Hematopoietic multipotent progenitor cell treated with erythropoietin and hydrocortisone succinate and interleukin-3 and kit ligand, for 8 days (in vitro differentiated cells): ENCODE measurements around the gene ABCA12.
"Not testable (repeated sequence)": the region's sequence is repeated elsewhere in the genome, so short reads cannot be mapped to it uniquely, and the experiment has no call there.

Source experiments
- DNase-seq: peaks from one replicate; pipeline ENCODE4 v3.0.0-alpha.2; 2015

ABCA12 gene

GRCh38 chr2:215138479-215138878, at the start of gene ABCA12:
ABCA12 (minus strand) TSS chr2:215138626; CDS start chr2:215138208, 418 bp downstream.
- DNase-seq: no peak

DNA sequence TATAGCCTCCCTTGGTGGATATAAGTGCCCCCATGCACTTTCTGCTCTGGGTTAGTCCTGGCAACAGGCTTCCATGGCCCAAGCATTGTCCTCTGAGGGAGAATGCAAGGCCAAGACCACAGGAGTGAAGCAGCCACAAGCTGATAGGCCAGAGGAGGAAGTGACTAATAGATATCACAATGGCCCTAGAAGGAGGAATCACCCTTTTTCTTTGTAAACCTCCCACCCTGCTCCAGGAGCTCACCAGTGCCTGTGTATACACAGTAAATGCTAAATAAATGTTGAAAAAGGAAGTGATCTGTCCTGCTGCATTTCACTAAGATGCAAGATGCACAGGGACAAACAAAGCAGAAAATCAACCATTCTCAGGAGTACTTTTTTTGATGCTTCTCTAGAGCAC, 49.7 kb upstream of the ABCA12 start:
- DNase-seq: no peak

DNA sequence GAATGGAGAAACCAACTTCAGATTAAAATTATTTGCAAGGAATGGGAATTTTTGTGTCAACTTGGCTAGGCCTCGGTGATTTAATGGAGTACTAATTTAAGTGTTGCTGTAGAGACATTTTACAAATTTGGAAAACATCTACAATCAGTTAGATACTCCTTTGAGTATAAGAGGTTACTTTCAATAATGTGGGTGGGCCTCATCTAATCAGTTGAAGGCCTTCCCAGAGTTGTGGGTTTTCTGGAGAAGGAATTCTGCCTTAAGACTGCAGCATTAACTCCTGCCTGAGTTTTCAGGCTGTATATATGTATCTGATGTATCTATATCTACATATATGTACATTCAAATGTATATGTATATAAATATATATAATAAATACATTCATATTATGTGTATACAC, 47.6 kb upstream of the ABCA12 start:
- DNase-seq: no peak

- no peak for DNase-seq
These were observed 39.7 kb upstream of the ABCA12 start for GRCh38 chr2:215178121-215178520.

DNA sequence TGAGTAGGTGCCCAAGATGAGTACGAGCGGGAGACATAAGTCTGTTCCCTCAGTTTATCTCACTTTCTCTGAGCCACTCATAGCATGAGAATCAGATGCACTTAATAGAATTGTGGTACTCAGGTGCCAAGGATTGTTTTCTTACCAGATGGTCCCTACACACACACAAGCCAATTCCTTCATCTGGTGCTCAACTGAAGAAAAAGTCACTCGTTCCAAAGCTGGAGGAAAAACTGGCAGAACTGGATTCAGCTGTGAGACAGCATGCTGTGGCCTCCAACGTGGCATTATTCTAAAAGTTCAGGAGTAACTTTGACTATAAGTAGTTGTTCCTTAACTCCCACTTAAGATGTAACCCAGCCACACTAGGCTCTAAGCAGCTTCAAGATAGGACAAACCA, 33.4 kb upstream of the ABCA12 start:
- DNase-seq: no peak

DNA sequence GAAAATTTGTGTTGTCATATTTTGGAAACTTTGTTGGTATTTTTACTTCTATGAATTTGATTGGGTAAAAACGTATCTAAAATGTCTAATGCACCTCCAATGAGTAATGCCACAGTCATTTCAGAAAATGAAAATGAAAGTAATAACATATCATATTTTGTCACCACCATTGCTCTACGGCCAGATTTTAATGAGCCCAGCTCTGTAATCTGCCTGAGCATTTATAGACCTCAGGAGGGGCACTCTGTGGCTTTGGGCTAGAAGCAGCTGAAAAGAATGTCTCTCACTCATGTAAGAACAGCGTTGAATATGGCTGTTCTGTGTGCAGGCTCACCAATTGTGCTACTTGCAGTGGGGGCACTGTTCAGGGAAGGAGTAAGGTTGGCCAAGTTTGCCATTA, 32.7 kb upstream of the ABCA12 start:
- DNase-seq: no peak

DNA sequence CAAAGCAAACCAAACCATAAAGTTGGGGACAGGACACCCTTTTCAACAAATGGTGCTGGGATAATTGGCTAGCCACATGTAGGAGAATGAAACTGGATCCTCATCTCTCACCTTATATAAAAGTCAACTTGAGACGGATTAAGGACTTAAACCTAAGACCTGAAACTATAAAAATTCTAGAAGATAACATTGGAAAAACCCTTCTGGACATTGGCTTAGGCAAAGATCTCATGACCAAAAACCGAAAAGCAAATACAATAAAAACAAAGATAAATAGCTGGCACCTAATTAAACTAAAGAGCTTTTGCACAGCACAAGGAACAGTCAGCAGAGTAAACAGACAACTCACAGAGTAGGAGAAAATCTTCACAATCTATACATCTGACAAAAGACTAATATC, 28.1 kb upstream of the ABCA12 start:
- not testable (repeated sequence) for DNase-seq

- not testable (repeated sequence) for DNase-seq
These were observed 24.9 kb upstream of the ABCA12 start for GRCh38 chr2:215163319-215163718.

DNA sequence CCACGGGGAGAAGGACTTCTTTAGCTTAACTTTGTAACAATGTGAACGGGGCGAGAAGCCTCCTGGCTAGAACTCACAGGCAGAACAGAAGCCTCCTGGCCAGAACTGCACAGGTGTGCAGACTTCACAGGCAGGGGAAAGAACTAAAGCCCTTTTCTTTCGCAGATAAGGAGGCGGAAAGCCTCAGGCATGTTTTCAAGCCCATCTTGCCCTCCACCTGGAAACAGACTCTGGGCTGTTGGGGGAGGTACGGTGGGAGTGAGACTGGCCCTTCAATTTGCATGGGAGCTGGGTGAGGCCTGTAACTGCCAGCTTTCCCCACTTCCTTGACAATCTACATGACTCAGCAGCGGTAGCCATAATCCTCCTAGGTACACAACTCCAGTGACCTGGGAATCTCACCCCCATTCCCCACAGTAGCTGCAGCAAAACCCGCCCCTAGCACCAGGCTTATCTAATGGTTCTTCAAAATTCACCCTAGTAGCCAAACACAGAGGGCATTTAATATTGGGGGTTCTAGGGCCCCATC, 22.9 kb upstream of the ABCA12 start:
- no peak for DNase-seq

- no peak for DNase-seq
These were observed 21.7 kb upstream of the ABCA12 start for GRCh38 chr2:215160081-215160480.

DNA sequence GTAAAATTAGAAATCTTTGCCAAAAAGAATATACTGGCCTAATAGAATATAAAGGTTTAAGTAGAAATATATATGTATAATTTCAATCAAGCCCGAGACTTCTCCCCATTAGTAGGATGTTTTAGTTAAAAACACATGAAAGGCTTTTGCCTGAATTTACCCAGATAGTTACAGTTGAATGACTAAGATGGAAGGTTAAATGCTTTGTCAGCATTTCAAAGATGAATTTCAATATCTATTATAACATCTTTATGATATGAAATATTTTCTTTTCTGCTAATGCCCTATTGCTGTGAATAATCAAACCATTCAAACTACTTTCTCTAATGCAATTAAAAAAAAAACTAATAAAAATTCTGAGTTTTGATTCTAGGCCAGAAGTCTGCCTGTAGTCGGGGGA, 18.0 kb upstream of the ABCA12 start:
- no peak for DNase-seq

DNA sequence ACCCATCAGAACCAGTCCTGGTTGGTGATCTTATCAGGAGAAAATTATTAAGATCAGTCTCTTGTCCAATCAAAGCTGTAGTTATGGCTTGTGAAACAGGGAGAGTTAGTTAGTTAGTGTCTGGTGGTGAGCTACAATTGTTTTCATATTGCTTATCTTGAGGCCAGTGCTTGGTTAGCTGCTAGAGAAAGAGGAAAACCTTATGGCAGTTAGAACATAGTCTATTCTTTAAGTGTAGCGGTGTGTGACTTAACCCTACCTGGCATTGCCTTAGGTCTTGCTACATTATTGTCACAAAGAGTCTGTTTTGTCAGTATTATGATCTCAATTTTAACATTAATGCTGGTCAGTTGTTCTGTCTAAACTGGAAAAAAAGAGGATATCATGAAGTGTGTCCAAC, 11.5 kb upstream of the ABCA12 start:
- no peak for DNase-seq

DNA sequence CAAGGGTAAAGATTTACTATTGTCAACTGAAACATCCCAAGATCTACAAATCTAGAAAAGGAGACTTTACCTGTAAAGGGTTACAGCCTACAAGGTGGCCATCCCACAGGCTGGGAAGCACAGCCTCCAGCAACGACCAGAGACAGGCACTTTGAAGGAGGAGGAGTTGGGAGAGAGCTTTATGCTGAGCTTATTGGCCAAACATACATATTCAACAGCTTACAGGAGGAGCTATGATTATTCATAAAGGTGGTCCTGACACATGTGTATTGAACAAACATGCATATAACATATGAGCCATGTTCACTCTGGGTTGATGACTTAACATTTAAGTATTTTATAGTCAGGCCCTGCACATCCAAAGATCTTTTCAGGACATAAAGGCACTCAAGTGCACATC, 11.1 kb upstream of the ABCA12 start:
- DNase-seq: no peak

DNA sequence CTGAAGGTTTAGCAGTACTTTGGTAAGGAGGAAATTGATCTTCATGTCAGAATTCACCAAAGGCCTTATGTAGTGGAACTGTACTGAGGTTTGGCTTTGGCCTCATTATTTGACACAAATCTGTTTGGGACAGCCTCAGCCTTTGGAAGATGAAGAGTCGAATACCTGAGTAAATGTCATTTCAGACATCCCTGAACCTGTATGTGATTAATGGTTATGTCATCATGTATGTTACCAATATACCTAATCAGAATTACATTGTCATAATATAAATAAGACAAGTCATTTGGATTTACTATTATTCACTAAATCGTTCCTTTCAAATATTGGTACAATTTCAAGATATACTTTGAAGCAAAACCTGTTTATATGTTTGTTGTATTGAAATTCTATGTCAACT, 10.6 kb upstream of the ABCA12 start:
- no peak for DNase-seq

DNA sequence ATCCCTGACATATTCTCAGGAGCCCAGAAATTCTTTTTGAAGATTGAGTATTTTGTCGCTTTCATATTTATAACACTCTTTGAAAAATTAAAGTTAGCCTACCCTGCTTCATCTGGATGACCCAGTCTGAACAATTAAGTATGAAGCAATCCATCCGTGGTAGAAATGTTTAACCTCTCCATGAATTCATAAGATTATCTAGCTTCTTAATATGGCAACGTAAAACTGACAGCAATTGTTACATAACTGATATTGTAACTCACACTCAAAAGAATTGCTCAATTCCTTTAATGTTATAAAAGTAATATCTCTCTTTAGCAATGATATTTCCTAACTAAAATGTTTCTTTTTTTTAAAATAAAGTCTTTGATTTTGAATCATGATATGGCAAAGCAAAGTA, 7.2 kb upstream of the ABCA12 start:
- no peak for DNase-seq

DNA sequence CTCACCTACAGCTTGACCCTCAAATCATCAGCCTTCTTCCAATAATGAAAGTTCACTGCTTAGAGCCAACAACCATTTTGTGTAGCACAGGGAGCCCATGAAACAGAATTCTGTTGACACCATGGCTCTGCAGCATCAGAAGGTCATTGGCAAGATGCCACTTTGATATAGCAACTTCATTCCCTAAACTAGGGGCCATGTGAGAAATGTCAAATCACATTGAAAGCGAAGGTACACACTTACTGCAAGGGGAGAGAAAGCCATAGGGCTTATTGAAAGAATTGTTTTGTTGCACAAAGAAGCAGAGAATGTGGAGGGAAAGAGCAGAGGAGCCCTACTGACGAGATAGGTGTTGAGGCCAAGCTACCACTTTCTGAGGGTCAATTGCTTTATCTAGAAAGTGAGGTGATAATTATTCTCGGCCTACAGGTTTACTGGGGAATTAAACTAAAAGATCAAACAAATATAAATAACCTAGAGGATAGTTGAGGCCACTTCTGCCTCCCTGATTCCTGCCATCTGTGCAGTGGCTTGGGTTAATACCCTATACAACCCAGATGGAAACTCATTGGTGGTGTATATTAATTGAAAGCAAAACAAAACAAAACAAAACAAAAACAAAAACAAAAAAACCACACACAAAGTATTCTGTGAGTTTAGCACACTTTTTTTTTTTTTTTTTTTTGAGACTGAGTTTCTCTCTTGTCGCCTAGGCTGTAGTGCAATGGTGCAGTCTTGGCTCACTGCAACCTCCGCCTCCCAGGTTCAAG, 5.9 kb upstream of the ABCA12 start:
- DNase-seq: no peak

DNA sequence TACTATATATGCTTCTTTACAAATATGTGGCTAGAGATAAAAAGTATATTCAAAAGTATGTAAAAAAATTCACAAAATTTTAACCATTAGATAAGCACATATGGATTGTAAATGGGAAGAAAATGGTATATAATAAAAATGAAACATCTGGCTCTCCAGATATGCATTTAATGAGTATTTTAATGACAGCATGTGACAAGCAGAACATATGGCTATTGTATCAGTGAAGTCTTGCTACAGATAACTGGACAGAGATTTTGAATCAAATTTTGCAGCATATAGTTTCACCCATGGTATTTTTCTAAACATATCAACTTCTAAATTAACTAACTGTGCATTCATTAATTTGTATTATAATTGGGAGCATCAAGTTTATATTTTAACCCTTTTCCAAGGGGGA, 5.0 kb upstream of the ABCA12 start:
- DNase-seq: no peak

DNA sequence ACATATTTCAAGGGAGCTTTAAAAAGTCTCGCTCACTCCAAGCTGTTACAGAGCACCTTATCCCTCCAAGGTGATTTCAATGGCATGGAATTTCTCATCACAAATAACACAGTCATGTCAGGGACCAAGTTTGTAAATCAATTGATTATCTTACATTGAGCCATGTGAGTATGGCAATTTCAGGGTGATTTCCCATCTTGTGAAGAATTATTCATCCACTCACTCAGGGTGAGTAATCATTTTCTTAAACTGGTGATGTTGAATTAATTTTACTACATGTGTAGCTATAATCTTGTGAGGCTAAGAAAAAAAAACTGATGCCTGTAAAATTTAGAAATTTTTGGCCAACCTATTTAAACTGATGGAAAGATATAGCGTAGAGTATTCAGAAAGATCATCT, 3.3 kb upstream of the ABCA12 start:
- no peak for DNase-seq

DNA sequence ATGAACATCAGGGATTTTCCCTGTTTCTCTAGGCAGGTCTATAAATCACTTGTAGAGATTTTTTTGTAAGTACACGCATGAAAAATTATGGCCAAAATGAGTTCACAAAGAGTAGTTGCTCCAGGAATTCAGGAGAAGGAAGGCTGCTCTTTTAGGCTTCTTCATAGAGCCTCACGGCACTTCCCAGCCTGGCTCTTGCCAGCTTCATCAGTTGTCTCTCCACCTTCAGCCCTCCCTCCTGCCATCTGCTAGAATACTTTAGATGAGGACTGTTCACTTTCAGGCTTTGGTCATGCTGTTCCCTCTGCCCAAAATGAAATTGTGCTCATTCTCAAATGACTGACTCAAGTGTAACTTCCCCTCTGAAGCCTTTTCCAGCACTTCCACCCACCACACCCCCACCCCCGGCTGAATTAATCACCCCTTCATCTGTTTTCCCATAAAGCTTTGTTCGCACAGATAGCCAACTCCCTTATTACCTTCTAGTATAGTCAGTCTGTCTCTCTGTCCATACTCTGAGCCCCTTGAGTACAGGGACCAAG, 1.8 kb upstream of the ABCA12 start:
- no peak for DNase-seq

DNA sequence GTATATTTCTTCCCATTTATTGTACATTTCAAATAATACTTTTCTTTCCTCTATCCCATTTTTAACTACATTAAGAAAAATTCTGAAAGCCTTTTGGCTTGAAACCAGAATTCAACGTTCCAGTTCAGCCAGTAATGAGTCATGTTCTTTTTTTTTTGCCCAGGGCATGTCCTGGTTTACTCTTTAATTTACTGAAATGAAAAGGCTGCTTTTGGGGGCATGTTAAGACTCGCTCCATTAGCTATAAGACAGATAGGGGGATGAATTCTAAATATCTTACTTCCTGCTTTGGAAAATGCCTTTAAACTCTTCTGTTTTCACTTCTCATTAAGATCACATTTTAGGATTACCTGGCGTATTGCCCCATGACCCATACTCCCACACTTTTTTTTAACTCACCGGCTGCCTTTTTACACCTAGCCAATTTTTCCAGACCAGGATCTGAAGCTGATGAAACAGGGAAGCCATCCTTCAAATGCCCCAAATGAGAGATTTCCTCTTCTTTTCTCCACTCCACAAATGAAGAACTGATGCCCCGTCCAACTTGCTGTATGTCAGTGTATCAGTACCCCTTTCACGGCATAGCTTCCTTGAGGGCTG, 585 bp downstream of the ABCA12 start:
- no peak for DNase-seq

DNA sequence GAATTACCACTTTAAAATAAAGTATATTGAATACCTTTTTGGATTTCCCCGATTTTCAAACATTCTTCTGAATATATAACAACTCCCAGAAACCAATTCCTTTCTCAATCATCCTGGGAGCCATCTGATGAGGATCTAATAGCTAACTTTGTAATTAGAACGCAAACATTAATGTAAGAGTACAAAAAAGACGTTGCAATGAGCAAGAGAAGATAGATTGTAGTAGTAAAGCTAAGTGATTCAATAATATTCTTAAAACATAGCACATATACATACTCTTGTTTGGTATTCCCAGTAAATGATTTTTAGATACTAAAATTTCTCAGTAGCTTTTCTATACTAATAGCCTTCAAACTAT, 1.1 kb downstream of the ABCA12 start:
- DNase-seq: no peak

- no peak for DNase-seq
These were observed 1.6 kb downstream of the ABCA12 start for GRCh38 chr2:215136669-215137328.

- DNase-seq: no peak
These were observed 18.0 kb downstream of the ABCA12 start for GRCh38 chr2:215120401-215120800.

DNA sequence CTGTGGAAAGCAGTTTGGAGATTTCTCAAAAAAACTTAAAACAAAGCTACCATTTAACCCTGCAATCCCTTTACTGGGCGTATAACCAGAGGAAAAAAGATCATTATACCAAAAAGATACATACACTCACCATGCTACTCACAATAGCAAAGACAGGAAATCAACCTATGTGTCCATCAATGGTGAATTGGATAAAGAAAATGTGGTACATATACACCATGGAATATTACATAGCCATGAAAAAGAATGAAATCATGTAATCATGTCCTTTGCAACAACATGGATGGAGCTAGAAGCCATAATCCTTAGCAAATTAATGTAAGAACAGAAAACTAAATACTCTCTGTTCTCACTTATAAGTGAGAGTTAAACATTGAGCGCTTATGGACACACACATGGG, 18.6 kb downstream of the ABCA12 start:
- DNase-seq: no peak
